Breast epithelium (tissue), 3 donors: ENCODE data around the gene BRS3.

Experiments used
- CTCF ChIP-seq, 3 donors: fragments of 450-650 bp; IDR thresholded peaks; one replicate each; pipeline ENCODE4 v1.5.1; 2016 to 2017; ENCODE audit warnings: antibody characterized with exemption in 3 of 3, mild to moderate bottlenecking in 3 of 3, moderate library complexity in 3 of 3
- POLR2AphosphoS5 ChIP-seq, 3 donors: sonication (generic); formaldehyde crosslinking; IDR thresholded peaks; one replicate each; pipeline ENCODE4 v1.6.1; 2017; ENCODE audit warnings: antibody characterized with exemption in 3 of 3

- TF ChIP-seq CTCF (IDR thresholded peaks at IDR 0.05) (no peak), POLR2AphosphoS5 (IDR thresholded peaks at IDR 0.05) (no peak)
Observed at GRCh38 chrX:136496186-136496763, 8.5 kb downstream of the BRS3 start.
